A549 (cell line): ENCODE data around the gene DOCK11.

ENCODE experiments used
- CHD2 ChIP-seq: fragments of 150-350 bp; IDR thresholded peaks from 2 replicates; pipeline ENCODE4 v1.6.1; 2014; ENCODE audit warnings: low read length; ENCODE audit not compliant: partially characterized antibody
- CHD4 ChIP-seq: fragments of 200-600 bp; sonication (generic); IDR thresholded peaks from 2 replicates; pipeline ENCODE4 v1.6.1; 2016; ENCODE audit warnings: antibody characterized with exemption, mild to moderate bottlenecking, borderline replicate concordance
- CTCF ChIP-seq: fragments of >200 bp; sonication (Bioruptor Twin); formaldehyde crosslinking; IDR thresholded peaks from 3 replicates; pipeline ENCODE4 v1.5.1; 2016
- MAFK ChIP-seq: fragments of 450-650 bp; IDR thresholded peaks from 2 replicates; pipeline ENCODE4 v1.6.1; 2014; ENCODE audit not compliant: partially characterized antibody
- MAX ChIP-seq: IDR thresholded peaks from 2 replicates; pipeline ENCODE4 v1.6.1; 2012
- PBX3 ChIP-seq: IDR thresholded peaks from 2 replicates; pipeline ENCODE4 v1.6.1; 2012
- POLR2A ChIP-seq: IDR thresholded peaks from 2 replicates; pipeline ENCODE4 v1.6.1; 2012; ENCODE audit warnings: mild to moderate bottlenecking, low read length
- RCOR1 ChIP-seq: fragments of 150-350 bp; IDR thresholded peaks from 2 replicates; pipeline ENCODE4 v1.6.1; 2014; ENCODE audit warnings: antibody characterized with exemption, low read length, low read depth
- REST ChIP-seq: fragments of 200-600 bp; sonication (generic); IDR thresholded peaks from 2 replicates; pipeline ENCODE4 v1.6.1; 2016; ENCODE audit warnings: antibody characterized with exemption, mild to moderate bottlenecking, moderate library complexity
- RNF2 ChIP-seq: fragments of 200-600 bp; sonication (generic); IDR thresholded peaks from 2 replicates; pipeline ENCODE4 v1.6.1; 2016; ENCODE audit warnings: low read depth, mild to moderate bottlenecking, antibody characterized with exemption, moderate library complexity, borderline replicate concordance
- SMC3 ChIP-seq: fragments of >200 bp; sonication (Bioruptor Twin); formaldehyde crosslinking; IDR thresholded peaks from 3 replicates; pipeline ENCODE4 v1.6.1; 2018; ENCODE audit warnings: inconsistent platforms
- SREBF2 ChIP-seq: fragments of 450-650 bp; IDR thresholded peaks from 2 replicates; pipeline ENCODE4 v1.6.1; 2014; ENCODE audit warnings: mild to moderate bottlenecking, moderate library complexity

- TF ChIP-seq CHD2 (no peak), RCOR1 (no peak), CTCF (no peak), REST (no peak), RNF2 (no peak), SREBF2 (no peak), POLR2A (no peak), CHD4 (no peak), PBX3 (no peak), MAX (no peak), SMC3 (no peak), MAFK (no peak)
Observed at GRCh38 chrX:118729042-118729652, 233.5 kb downstream of the DOCK11 start.
